GM19324 (cell line): ENCODE results near the gene ATRAID.
"Not testable (repeated sequence)": the region's sequence is repeated elsewhere in the genome, so short reads cannot be mapped to it uniquely, and the experiment has no call there.

Experiments used
- ATAC-seq: cut with Tn5 transposase; IDR thresholded peaks from one replicate; pipeline ENCODE4 v1.9.1; 2021; ENCODE audit warnings: mild to moderate bottlenecking, moderate library complexity; ENCODE audit not compliant: unreplicated experiment, low FRiP score

ATRAID gene

GRCh38 chr2:27211943-27212625, at the start of gene ATRAID, which contains the start of gene SLC5A6:
Gene ATRAID (plus strand): TSS chr2:27212041. CDS start chr2:27212369, 328 bp downstream.
Gene SLC5A6 (minus strand): TSS chr2:27212268. CDS start chr2:27207650, 4,618 bp downstream.
- ATAC-seq, result peak; percentile 81

GRCh38 chr2:27162151-27163121, 49.4 kb upstream of the ATRAID start:
- no peak for ATAC-seq

- ATAC-seq, result peak; percentile 55
These were observed 46.7 kb upstream of the ATRAID start for GRCh38 chr2:27164960-27165763.

- ATAC-seq, result no peak
These were observed 41.1 kb upstream of the ATRAID start for GRCh38 chr2:27170581-27171337.

GRCh38 chr2:27171351-27171848, 40.4 kb upstream of the ATRAID start:
- no peak for ATAC-seq

- ATAC-seq, result no peak
These were observed 37.2 kb upstream of the ATRAID start for GRCh38 chr2:27174638-27175037.

- no peak for ATAC-seq
These were observed 36.5 kb upstream of the ATRAID start for GRCh38 chr2:27175330-27175729.

GRCh38 chr2:27175781-27176180, 36.1 kb upstream of the ATRAID start:
- ATAC-seq, result not testable (repeated sequence)

- no peak for ATAC-seq
These were observed 34.1 kb upstream of the ATRAID start for GRCh38 chr2:27177441-27178351.

- no peak for ATAC-seq
These were observed 33.4 kb upstream of the ATRAID start for GRCh38 chr2:27178469-27178868.

- ATAC-seq, result no peak
These were observed 32.4 kb upstream of the ATRAID start for GRCh38 chr2:27179344-27180000.

GRCh38 chr2:27182346-27182745, 29.5 kb upstream of the ATRAID start:
- no peak for ATAC-seq

GRCh38 chr2:27184115-27184514, 27.7 kb upstream of the ATRAID start:
- ATAC-seq, result no peak

GRCh38 chr2:27185331-27186026, 26.4 kb upstream of the ATRAID start:
- ATAC-seq, result no peak

- ATAC-seq, result no peak
These were observed 25.1 kb upstream of the ATRAID start for GRCh38 chr2:27186613-27187345.

- no peak for ATAC-seq
These were observed 21.9 kb upstream of the ATRAID start for GRCh38 chr2:27189989-27190388.
